ENCODE results near the gene SLC29A3. TPM values are rescaled to one million over a fixed set of nuclear protein-coding genes. Genes with fewer than 3 reads are reported as not detected.

SLC29A3 gene
- total RNA-seq, 1 donor from 2014 or later: 5.3 TPM

DNA sequence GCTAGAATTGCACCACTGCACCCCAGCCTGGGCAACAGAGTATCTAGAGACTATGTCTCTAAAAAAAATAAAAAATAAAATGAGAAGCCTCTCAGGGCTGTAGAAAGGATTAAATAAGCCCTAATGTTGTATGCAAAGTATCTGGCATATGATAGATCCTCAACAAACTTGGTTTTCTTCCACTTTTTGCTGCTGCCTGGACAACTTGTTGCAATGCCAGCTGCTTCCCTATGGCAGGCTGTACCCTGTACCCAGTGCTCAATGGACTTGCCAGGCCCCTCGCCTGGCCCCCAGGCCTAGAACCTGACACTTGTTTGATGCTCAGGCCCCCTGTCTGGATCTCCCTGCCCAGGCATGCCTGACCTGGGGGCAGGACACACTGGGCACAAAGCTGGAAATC, 49.1 kb downstream of the SLC29A3 start:
- Mint-ChIP-seq H3K9me3 (no peaks in the 10 kb centered on the region), H3K36me3 (ENCODE audit: low read depth) (no peaks in the 10 kb centered on the region)
- TF ChIP-seq, protein P1, sequence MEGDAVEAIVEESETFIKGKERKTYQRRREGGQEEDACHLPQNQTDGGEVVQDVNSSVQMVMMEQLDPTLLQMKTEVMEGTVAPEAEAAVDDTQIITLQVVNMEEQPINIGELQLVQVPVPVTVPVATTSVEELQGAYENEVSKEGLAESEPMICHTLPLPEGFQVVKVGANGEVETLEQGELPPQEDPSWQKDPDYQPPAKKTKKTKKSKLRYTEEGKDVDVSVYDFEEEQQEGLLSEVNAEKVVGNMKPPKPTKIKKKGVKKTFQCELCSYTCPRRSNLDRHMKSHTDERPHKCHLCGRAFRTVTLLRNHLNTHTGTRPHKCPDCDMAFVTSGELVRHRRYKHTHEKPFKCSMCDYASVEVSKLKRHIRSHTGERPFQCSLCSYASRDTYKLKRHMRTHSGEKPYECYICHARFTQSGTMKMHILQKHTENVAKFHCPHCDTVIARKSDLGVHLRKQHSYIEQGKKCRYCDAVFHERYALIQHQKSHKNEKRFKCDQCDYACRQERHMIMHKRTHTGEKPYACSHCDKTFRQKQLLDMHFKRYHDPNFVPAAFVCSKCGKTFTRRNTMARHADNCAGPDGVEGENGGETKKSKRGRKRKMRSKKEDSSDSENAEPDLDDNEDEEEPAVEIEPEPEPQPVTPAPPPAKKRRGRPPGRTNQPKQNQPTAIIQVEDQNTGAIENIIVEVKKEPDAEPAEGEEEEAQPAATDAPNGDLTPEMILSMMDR (conservative IDR thresholded peaks at IDR 0.05): no peak

DNA sequence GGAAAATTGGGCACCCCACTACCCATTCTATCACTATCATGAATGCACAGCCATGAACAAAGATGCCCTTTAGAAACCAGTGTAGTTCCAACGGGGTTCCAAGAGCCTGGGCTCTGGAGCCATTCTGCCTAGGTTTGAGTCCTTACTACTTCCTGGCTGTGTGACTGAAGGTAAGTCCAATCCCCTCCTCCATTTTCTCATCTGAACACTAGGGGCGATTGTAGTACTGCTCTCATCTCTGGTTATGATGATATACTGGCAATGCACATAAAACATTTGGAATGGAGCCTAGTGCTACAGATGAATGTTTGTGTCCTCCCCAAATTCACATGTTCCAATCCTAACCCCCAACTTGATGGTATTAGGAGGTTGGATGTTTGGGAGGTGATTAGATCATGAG, 49.6 kb downstream of the SLC29A3 start:
- H3K9me3 Mint-ChIP-seq: no peaks in the 10 kb centered on the region
- peaks cover 5% of the 10 kb centered on the region for H3K27me3 Mint-ChIP-seq (ENCODE audit: low read depth)
- DNase-seq (ENCODE audit: low read depth, low spot score): no peak
- H3K4me1 Mint-ChIP-seq: peaks cover 5% of the 10 kb centered on the region
- H3K36me3 Mint-ChIP-seq (ENCODE audit: low read depth): no peaks in the 10 kb centered on the region
- no peak overlapping the region for H3K27ac Mint-ChIP-seq (ENCODE audit: unreplicated experiment)
- H3K4me3 Mint-ChIP-seq: no peak overlapping the region
- TF ChIP-seq, protein P1 (conservative IDR thresholded peaks at IDR 0.05): peak; percentile 16

More for the DNA sequence above, 49.1 kb downstream of the SLC29A3 start:
- H3K4me3 Mint-ChIP-seq: no peak overlapping the region
- H3K27me3 Mint-ChIP-seq (ENCODE audit: low read depth): peaks cover 5% of the 10 kb centered on the region
- H3K4me1 Mint-ChIP-seq: peaks cover 3% of the 10 kb centered on the region
- no peak for DNase-seq (ENCODE audit: low read depth, low spot score)
- no peak overlapping the region for H3K27ac Mint-ChIP-seq (ENCODE audit: unreplicated experiment)

DNA sequence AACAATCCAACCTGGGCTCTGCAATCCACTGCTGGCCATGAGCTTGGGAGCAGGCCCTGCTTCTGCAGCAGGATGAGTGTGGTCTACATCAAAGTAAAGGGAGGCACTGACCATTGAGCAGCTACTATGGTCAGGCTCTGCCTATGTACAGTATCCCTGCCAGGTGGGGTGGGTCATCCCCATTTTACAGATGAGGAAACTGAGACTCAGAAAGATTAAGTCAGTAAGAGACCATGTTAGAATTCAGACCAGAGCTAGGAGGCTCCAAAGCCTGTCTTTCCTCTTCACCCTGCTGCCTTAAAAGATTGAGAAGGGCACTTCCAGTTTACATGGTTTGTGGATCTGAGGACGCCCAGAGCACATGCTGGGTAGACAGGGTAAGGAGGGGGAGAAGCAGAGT, 50.5 kb downstream of the SLC29A3 start:
- TF ChIP-seq, protein P1 (conservative IDR thresholded peaks at IDR 0.05): no peak
- Mint-ChIP-seq H3K27ac (ENCODE audit: unreplicated experiment) (no peak overlapping the region), H3K36me3 (ENCODE audit: low read depth) (no peaks in the 10 kb centered on the region)

DNA sequence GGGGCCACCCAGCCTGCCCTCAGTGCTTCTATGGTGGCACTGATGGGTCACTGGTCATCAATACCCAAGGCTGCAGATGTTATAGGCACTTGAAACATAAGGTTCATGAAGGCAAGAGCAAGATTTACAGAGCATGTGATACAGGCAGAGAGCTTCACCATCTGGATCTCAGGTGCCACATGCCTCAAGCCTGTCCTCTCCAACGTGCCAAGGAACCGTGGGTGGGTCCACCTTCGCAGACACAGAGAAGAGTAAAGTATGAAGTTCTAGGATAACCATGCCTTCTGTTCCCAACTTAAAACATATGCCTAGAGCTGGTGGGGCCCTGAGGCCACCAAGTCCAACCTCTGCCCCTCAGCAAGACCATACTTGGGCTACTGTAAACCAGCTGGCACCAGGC, 51.0 kb downstream of the SLC29A3 start:
- Mint-ChIP-seq H3K9me3 (no peaks in the 10 kb centered on the region), H3K4me1 (peaks cover 5% of the 10 kb centered on the region), H3K36me3 (ENCODE audit: low read depth) (no peaks in the 10 kb centered on the region), H3K27ac (ENCODE audit: unreplicated experiment) (no peak overlapping the region), H3K27me3 (ENCODE audit: low read depth) (peaks cover 13% of the 10 kb centered on the region), H3K4me3 (no peak overlapping the region)
- no peak for DNase-seq (ENCODE audit: low read depth, low spot score)
- TF ChIP-seq, protein P1 (conservative IDR thresholded peaks at IDR 0.05): no peak

More for the DNA sequence above, 50.5 kb downstream of the SLC29A3 start:
- Mint-ChIP-seq H3K27me3 (ENCODE audit: low read depth) (peaks cover 9% of the 10 kb centered on the region), H3K4me3 (no peak overlapping the region), H3K4me1 (peaks cover 5% of the 10 kb centered on the region), H3K9me3 (no peaks in the 10 kb centered on the region)
- DNase-seq (ENCODE audit: low read depth, low spot score): no peak

DNA sequence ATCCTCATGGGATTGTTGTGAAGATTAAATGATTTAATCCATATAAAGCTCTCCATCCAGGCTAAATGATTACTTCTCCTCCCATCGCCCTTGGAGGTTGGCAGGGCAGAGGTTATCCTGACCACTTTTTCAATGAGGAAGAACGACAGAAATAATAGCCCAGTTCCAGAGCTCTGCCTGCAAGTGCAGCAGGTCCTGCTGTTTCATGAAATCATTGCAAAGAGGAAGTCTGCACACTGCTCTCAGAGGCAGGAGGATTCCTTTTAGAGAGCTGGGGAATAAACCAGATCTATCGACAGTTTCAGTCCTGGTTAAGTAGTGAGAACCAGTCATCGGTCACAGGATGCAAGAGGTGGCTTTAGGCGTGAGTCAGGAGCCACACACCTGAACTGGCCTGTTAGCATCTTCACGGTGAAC, 52.7 kb downstream of the SLC29A3 start:
- no peaks in the 10 kb centered on the region for H3K36me3 Mint-ChIP-seq (ENCODE audit: low read depth)
- no peak overlapping the region for H3K27ac Mint-ChIP-seq (ENCODE audit: unreplicated experiment)
- no peak overlapping the region for H3K4me3 Mint-ChIP-seq
- no peak for DNase-seq (ENCODE audit: low read depth, low spot score)
- no peaks in the 10 kb centered on the region for H3K9me3 Mint-ChIP-seq
- TF ChIP-seq, protein P1 (conservative IDR thresholded peaks at IDR 0.05): no peak
- peaks cover 8% of the 10 kb centered on the region for H3K4me1 Mint-ChIP-seq
- H3K27me3 Mint-ChIP-seq (ENCODE audit: low read depth): peaks cover 24% of the 10 kb centered on the region

Data from neural crest cell (in vitro differentiated cells).